Cardiac fibroblast (primary cell): ENCODE data around the gene TRIM7.

Experiments
- DNase-seq, 2 donors: peaks; one replicate each; pipeline versions ENCODE4 v3.0.0 to v3.0.0-alpha.2; 2010; ENCODE audit warnings: low read depth in 2 of 2
- H3K4me3 ChIP-seq, 2 donors: replicated peaks in 1 of 2; 1 replicate in 1 of 2; 2 replicates in 1 of 2; pipeline ENCODE4 v1.5.1; 2011; ENCODE audit warnings: low read depth in 2 of 2, low read length in 2 of 2, mild to moderate bottlenecking in 2 of 2, moderate library complexity in 1 of 2
- CTCF ChIP-seq: IDR thresholded peaks from one replicate; pipeline ENCODE4 v1.5.1; 2011; ENCODE audit warnings: low read depth, mild to moderate bottlenecking, low read length, inconsistent platforms

The TRIM7 gene

DNA sequence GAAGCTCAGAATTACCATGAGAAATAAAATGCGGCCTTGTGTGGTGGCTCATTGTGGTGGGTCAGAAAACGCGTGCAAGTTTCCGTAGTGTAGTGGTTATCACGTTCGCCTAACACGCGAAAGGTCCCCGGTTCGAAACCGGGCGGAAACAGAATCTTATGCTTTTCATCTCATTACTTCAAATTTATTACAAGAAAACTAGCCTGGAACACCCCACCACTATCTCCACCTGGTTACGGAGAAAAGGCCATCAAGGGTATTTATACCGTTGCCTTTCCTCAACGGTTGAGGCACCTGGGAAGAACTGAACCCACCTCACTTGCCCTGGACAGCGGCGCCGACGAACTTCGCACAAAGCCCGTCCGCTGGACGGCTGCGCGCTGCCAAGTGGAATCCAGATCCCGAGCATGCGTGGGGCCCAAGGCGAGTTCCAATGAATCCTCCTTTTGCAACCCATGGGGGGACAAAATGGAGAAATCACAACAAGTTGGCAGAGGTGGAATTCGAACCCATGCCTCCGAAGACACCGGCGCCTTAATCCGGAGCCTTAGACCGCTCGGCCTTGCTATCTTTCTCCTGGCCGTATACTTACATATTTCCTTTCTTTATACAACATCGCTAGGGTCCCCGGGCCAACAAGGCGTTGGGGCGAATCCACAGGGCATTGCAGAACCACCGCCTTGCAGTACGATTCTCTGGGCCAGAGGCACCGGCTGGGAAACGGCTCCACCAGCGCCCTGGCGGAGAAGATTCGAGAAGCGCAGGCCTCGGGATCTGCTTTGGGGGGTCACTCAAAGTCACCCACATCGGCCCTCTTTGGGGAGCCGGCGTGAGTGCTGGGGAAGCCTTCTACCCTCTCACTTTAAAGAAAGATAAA, 40.7 kb downstream of the TRIM7 start:
- peak in 1 of 2 donors; percentile 71 for DNase-seq
- TF ChIP-seq CTCF = no peak
- peak overlapping the region in 1 of 2 donors; percentile 24 for H3K4me3 ChIP-seq

- no peak overlapping the region for H3K4me3 ChIP-seq
- TF ChIP-seq CTCF = no peak
- peak in 1 of 2 donors; percentile 19 for DNase-seq
Observed at GRCh38 chr5:181163487-181164075, 41.4 kb downstream of the TRIM7 start.

DNA sequence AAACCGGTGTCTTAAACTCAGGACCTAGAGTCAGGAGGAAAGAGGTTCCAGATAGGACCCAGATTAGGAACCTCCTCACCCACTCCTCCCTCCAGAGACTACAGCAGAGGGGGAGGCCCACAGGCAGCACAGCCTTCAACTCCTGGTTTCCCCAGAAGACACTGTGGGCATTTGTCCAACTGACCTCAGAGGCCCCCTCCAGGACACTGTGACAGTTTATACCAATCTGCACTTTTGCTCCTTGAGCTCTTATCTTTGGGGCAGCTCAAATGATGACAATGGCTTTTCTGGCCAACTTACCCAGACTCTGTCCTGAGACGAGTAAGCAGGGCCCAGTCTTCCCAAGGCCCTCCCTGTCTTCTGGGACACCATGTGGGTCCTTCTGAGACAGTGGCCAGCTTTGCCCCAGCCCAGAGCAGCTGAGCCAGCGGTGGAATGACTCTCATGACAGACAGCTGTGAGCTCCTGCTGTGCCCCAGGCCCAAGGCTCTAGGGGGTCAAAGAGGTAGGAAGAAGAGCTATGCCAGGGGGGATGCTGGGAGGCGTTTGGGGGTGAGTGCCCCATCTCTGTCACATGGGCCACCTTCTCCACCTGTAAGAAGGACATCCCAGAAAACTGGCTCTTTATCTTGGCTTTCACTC, 43.3 kb downstream of the TRIM7 start:
- H3K4me3 ChIP-seq = no peak overlapping the region
- DNase-seq = no peak
- no peak for TF ChIP-seq CTCF

DNA sequence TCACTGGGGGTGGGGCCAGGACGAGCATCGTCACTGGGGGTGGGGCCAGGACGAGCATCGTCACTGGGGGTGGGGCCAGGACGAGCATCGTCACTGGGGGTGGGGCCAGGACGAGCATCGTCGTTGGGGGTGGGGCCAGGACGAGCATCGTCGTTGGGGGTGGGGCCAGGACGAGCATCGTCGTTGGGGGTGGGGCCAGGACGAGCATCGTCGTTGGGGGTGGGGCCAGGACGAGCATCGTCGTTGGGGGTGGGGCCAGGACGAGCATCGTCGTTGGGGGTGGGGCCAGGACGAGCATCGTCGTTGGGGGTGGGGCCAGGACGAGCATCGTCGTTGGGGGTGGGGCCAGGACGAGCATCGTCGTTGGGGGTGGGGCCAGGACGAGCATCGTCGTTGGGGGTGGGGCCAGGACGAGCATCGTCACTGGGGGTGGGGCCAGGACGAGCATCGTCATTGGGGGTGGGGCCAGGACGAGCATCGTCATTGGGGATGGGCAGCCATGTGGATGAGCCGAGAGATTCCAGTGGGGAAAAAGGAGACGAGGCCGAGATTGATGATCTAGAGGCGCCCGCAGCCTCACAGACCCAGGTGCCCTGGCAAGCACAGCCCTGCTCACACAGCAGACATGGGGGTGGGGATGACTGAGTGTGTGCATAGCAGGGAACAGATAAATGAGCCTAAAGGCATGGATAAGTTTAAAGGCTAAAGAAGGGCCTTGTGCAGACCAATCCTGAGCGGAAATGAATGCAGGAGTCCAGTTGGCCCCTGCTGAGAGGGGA, 44.1 kb downstream of the TRIM7 start:
- H3K4me3 ChIP-seq = peak overlapping the region in 1 of 2 donors; percentile 24
- peak; percentile 70 to 72 for DNase-seq

DNA sequence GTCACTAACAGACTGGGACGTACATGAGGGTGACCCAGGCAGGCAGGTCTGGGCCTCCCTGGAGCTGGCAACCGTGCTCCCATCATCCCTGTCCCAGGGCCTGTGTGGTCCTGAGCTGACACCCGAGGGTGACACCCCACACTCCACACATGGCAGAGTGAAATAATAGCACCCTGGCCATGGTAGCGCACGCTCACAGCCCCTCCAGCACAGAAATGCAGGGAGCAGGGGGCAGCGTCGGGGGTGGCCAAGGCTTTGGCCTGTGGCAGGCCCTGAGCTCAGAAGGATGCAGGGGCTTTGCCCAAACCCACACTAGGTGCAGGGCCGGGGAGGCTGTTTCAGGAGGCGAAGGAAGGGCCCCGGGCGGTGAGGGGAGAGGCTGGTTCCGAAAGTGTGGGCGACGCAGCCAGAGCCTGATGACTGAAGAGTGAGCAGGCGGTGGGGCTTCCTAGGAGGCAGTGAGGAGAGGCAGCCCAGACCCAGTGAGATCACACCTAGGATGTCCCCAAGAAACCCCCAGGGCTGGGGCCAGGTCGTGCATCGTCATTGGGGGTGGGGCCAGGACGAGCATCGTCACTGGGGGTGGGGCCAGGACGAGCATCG, 44.7 kb downstream of the TRIM7 start:
- peak overlapping the region; percentile 42 to 50 for H3K4me3 ChIP-seq
- peak; percentile 47 to 54 for DNase-seq
- no peak for TF ChIP-seq CTCF

GRCh38 chr5:181159286-181160151, 45.5 kb downstream of the TRIM7 start:
- DNase-seq = peak; percentile 82 to 85
- no peak overlapping the region for H3K4me3 ChIP-seq
- peak; percentile 89 for TF ChIP-seq CTCF
